Natural killer cell (primary cell): ENCODE measurements around the gene NR1H2. TPM values are rescaled to one million over a fixed set of nuclear protein-coding genes. Genes with fewer than 3 reads are reported as not detected.
"Not testable (repeated sequence)": the region's sequence is repeated elsewhere in the genome, so short reads cannot be mapped to it uniquely, and the experiment has no call there.

Experiments
- ATAC-seq, 3 donors: fragments of 150-1000 bp in 2 of 3; fragments of 200-7000 bp in 1 of 3; cut with Tn5 transposase; 1 replicate in 1 of 3; 2 replicates in 2 of 3; pipeline ENCODE4 v1.10.0; 2021; ENCODE audit warnings: mild to moderate bottlenecking in 2 of 3, moderate library complexity in 2 of 3
- DNase-seq, 2 donors: peaks; one replicate each; pipeline versions ENCODE4 v3.0.0 to v3.0.0-alpha.2; 2013 to 2021; ENCODE audit warnings: mixed read lengths in 1 of 2
- H3K27ac ChIP-seq: one replicate; pipeline ENCODE4 v1.5.1; 2013; ENCODE audit warnings: mild to moderate bottlenecking, low read length
- H3K27me3 ChIP-seq: one replicate; pipeline ENCODE4 v1.6.1; 2013; ENCODE audit warnings: low read length; ENCODE audit not compliant: control insufficient read depth, insufficient read depth
- H3K36me3 ChIP-seq: one replicate; pipeline ENCODE4 v1.6.1; 2013; ENCODE audit warnings: low read length; ENCODE audit not compliant: control insufficient read depth, insufficient read depth
- H3K4me1 ChIP-seq: one replicate; pipeline ENCODE4 v1.6.1; 2013; ENCODE audit warnings: low read length; ENCODE audit not compliant: control insufficient read depth, insufficient read depth
- H3K4me3 ChIP-seq: one replicate; pipeline ENCODE4 v1.5.1; 2013; ENCODE audit warnings: low read length
- H3K9me3 ChIP-seq: one replicate; pipeline ENCODE4 v1.6.1; 2013; ENCODE audit warnings: low read length; ENCODE audit not compliant: control insufficient read depth, insufficient read depth
- H3K27ac Mint-ChIP-seq, 2 donors: one replicate each; pipeline ENCODE4 v1.8.0; 2022; ENCODE audit warnings: mild to moderate bottlenecking in 2 of 2, mixed read lengths in 2 of 2, moderate library complexity in 1 of 2
- H3K27me3 Mint-ChIP-seq, 2 donors: one replicate each; pipeline ENCODE4 v1.8.0; 2022; ENCODE audit warnings: low read depth in 2 of 2, mixed read lengths in 2 of 2
- H3K36me3 Mint-ChIP-seq: one replicate; pipeline ENCODE4 v1.8.0; 2022; ENCODE audit warnings: mixed read lengths
- H3K4me1 Mint-ChIP-seq, 2 donors: one replicate each; pipeline ENCODE4 v1.8.0; 2022; ENCODE audit warnings: mixed read lengths in 2 of 2
- H3K4me3 Mint-ChIP-seq: one replicate; pipeline ENCODE4 v1.8.0; 2022; ENCODE audit warnings: mild to moderate bottlenecking, moderate library complexity, mixed read lengths
- H3K9me3 Mint-ChIP-seq, 2 donors: one replicate each; pipeline ENCODE4 v1.8.0; 2022; ENCODE audit warnings: mixed read lengths in 2 of 2
- CTCF ChIP-seq: fragments of 200-600 bp; IDR thresholded peaks from one replicate; pipeline ENCODE4 v1.8.0; 2022; ENCODE audit warnings: antibody characterized with exemption
- WGBS: methylation state at CpG from one replicate; pipeline ENCODE4 v1.1.7; 2013; ENCODE audit warnings: missing lambda C conversion rate; ENCODE audit not compliant: insufficient coverage; 5-methylcytosine and 5-hydroxymethylcytosine counted together
- intact Hi-C: fragments of 100-400 bp; cut with micrococcal nuclease; formaldehyde crosslinking; loops from one replicate; pipeline ENCODE4 v1.14.2; 2022
- total RNA-seq, 4 donors: library from RNA; stranded (reverse); fragments of 120-200 nt in 1 of 4; gene quantifications; one replicate each; pipeline versions ENCODE4 v1.2.3 to v1.2.4, GENCODE V29; 2013 to 2022

Gene NR1H2
- total RNA-seq, 3 donors from 2014 or later (not counting 1 experiment from before 2014, with no cell fraction given), result 185 to 217 (median 211) TPM

DNA sequence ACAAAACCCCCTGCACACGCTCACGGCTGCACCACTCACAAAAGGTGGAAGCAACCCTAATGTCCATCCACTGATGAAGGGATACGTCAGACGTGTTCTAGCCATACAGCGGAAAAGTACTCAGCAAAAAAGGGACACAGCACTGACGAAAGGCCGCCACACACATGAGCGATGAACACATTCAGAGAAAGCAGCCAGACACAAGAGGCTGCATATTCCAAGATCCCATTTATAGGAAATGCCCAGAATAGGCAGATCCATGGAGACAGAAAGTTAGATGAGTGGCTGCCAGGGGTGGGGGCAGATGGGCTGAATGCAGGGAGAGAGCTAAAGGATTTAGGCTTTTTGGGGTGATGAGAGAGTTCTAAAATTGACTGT lies 11.6 kb downstream of the NR1H2 start:
- Histone ChIP-seq H3K27me3 (no peaks in the 10 kb centered on the region), H3K27ac (no peak overlapping the region), H3K4me3 (no peak overlapping the region), H3K4me1 (peaks cover 21% of the 10 kb centered on the region), H3K36me3 (no peaks in the 10 kb centered on the region), H3K9me3 (no peaks in the 10 kb centered on the region)
- WGBS, result 94% methylated on average over 8 of the region's 8 CpGs
- Mint-ChIP-seq H3K4me3 (peak overlapping the region; percentile 45), H3K36me3 (no peaks in the 10 kb centered on the region), H3K27me3 (no peaks in the 10 kb centered on the region), H3K27ac (peak overlapping the region; percentile 23 to 61), H3K4me1 (peaks cover 23 to 28% of the 10 kb centered on the region in 2 donors), H3K9me3 (no peaks in the 10 kb centered on the region)
- TF ChIP-seq CTCF, result no peak
- no peak for ATAC-seq
- DNase-seq, result no peak
- intact Hi-C loops, result no loop called here

- ATAC-seq, H3K9me3 ChIP-seq, H3K27me3 Mint-ChIP-seq, DNase-seq, H3K27ac ChIP-seq, H3K27ac Mint-ChIP-seq, H3K4me1 Mint-ChIP-seq, H3K9me3 Mint-ChIP-seq, H3K4me3 ChIP-seq, H3K4me1 ChIP-seq, H3K36me3 Mint-ChIP-seq, H3K36me3 ChIP-seq, intact Hi-C loops, H3K27me3 ChIP-seq, H3K4me3 Mint-ChIP-seq: not testable (repeated sequence)
- WGBS, result 97% methylated on average over 3 of the region's 3 CpGs
Measured at GRCh38 chr19:50390295-50390694, 14.0 kb downstream of the NR1H2 start.

GRCh38 chr19:50390952-50391351 lies 14.7 kb downstream of the NR1H2 start:
- H3K4me1 Mint-ChIP-seq, H3K4me3 ChIP-seq, DNase-seq, H3K27me3 Mint-ChIP-seq, H3K9me3 Mint-ChIP-seq, intact Hi-C loops, H3K4me3 Mint-ChIP-seq, H3K27ac Mint-ChIP-seq, H3K36me3 Mint-ChIP-seq, ATAC-seq, H3K4me1 ChIP-seq, H3K27ac ChIP-seq, H3K27me3 ChIP-seq, H3K36me3 ChIP-seq, H3K9me3 ChIP-seq: not testable (repeated sequence)
- WGBS, result 98% methylated on average over 22 of the region's 23 CpGs

GRCh38 chr19:50392759-50393158 lies 16.5 kb downstream of the NR1H2 start:
- Mint-ChIP-seq H3K4me1 (peaks cover 0 to under 1% of the 10 kb centered on the region in 2 donors), H3K27me3 (no peaks in the 10 kb centered on the region), H3K9me3 (no peaks in the 10 kb centered on the region), H3K27ac (no peak overlapping the region), H3K4me3 (no peak overlapping the region), H3K36me3 (no peaks in the 10 kb centered on the region)
- DNase-seq, result no peak
- TF ChIP-seq CTCF, result no peak
- H3K9me3 ChIP-seq, result no peaks in the 10 kb centered on the region
- ATAC-seq, result no peak
- intact Hi-C loops, result no loop called here
- H3K27ac ChIP-seq, result no peak overlapping the region
- no peaks in the 10 kb centered on the region for H3K36me3 ChIP-seq
- no peaks in the 10 kb centered on the region for H3K27me3 ChIP-seq
- WGBS, result 86% methylated on average over 3 of the region's 5 CpGs
- H3K4me3 ChIP-seq, result no peak overlapping the region
- H3K4me1 ChIP-seq, result no peaks in the 10 kb centered on the region

GRCh38 chr19:50393589-50393988 lies 17.3 kb downstream of the NR1H2 start:
- DNase-seq (no peak), ATAC-seq (no peak)
- TF ChIP-seq CTCF, result no peak
- no peaks in the 10 kb centered on the region for H3K4me1 Mint-ChIP-seq
- Histone ChIP-seq H3K27me3 (no peaks in the 10 kb centered on the region), H3K4me1 (no peaks in the 10 kb centered on the region), H3K27ac (no peak overlapping the region), H3K4me3 (no peak overlapping the region), H3K9me3 (no peaks in the 10 kb centered on the region), H3K36me3 (no peaks in the 10 kb centered on the region)
- H3K36me3 Mint-ChIP-seq, result no peaks in the 10 kb centered on the region
- H3K27ac Mint-ChIP-seq, result no peak overlapping the region
- 99% methylated on average over 4 of the region's 4 CpGs for WGBS
- intact Hi-C loops, result no loop called here
- H3K27me3 Mint-ChIP-seq, result no peaks in the 10 kb centered on the region
- H3K9me3 Mint-ChIP-seq, result no peaks in the 10 kb centered on the region
- no peak overlapping the region for H3K4me3 Mint-ChIP-seq
